HG03039 (cell line): Measurements from ENCODE around the gene MKS1.

Experiments
- ATAC-seq: cut with Tn5 transposase; IDR thresholded peaks from one replicate; pipeline ENCODE4 v1.9.1; 2021; ENCODE audit warnings: mild to moderate bottlenecking, moderate library complexity; ENCODE audit not compliant: unreplicated experiment

MKS1 gene

GRCh38 chr17:58245428-58246103, 26.5 kb upstream of the MKS1 start:
- ATAC-seq = no peak

- no peak for ATAC-seq
Measured at GRCh38 chr17:58244963-58245362, 25.9 kb upstream of the MKS1 start.

GRCh38 chr17:58242171-58242784, 23.2 kb upstream of the MKS1 start:
- ATAC-seq = no peak

GRCh38 chr17:58239987-58240386, 20.9 kb upstream of the MKS1 start:
- no peak for ATAC-seq

GRCh38 chr17:58238147-58238634, 19.1 kb upstream of the MKS1 start, which contains the start of gene LPO:
Gene LPO (plus strand): TSS chr17:58238584. CDS start chr17:58242980, 4,396 bp downstream.
- no peak for ATAC-seq

- no peak for ATAC-seq
Measured at GRCh38 chr17:58236394-58236793, 17.3 kb upstream of the MKS1 start.

- ATAC-seq = no peak
Measured at GRCh38 chr17:58235821-58236220, 16.8 kb upstream of the MKS1 start.

GRCh38 chr17:58234512-58234911, 15.5 kb upstream of the MKS1 start:
- no peak for ATAC-seq

GRCh38 chr17:58233543-58233942, 14.5 kb upstream of the MKS1 start:
- ATAC-seq = peak; percentile 42

GRCh38 chr17:58232707-58233156, 13.7 kb upstream of the MKS1 start:
- ATAC-seq = peak; percentile 60

GRCh38 chr17:58231641-58232040, 12.6 kb upstream of the MKS1 start:
- ATAC-seq = no peak

- no peak for ATAC-seq
Measured at GRCh38 chr17:58229881-58230280, 10.8 kb upstream of the MKS1 start.

- ATAC-seq = no peak
Measured at GRCh38 chr17:58229384-58229783, 10.3 kb upstream of the MKS1 start.

- ATAC-seq = no peak
Measured at GRCh38 chr17:58228679-58229078, 9.6 kb upstream of the MKS1 start.

GRCh38 chr17:58227733-58228132, 8.7 kb upstream of the MKS1 start:
- no peak for ATAC-seq

GRCh38 chr17:58224315-58224714, 5.3 kb upstream of the MKS1 start:
- ATAC-seq = no peak

- ATAC-seq = no peak
Measured at GRCh38 chr17:58219789-58220183, 731 bp upstream of the MKS1 start.

- no peak for ATAC-seq
Measured at GRCh38 chr17:58217766-58218165, 1.3 kb downstream of the MKS1 start.

GRCh38 chr17:58215685-58216084, 3.4 kb downstream of the MKS1 start:
- no peak for ATAC-seq

GRCh38 chr17:58210922-58211321, 8.1 kb downstream of the MKS1 start:
- no peak for ATAC-seq

- ATAC-seq = no peak
Measured at GRCh38 chr17:58208344-58208743, 10.7 kb downstream of the MKS1 start.

- no peak for ATAC-seq
Measured at GRCh38 chr17:58207451-58207850, 11.6 kb downstream of the MKS1 start.
